BLaER1 (cell line): ENCODE measurements around the gene AGPAT4.

Experiments
- H3K27ac ChIP-seq: shearing (Covaris generic); formaldehyde crosslinking; 2 replicates; pipeline ENCODE4 v1.8.1; 2022
- H3K27me3 ChIP-seq: shearing (Covaris generic); formaldehyde crosslinking; 2 replicates; pipeline ENCODE4 v1.8.1; 2022
- H3K36me3 ChIP-seq: shearing (Covaris generic); formaldehyde crosslinking; 2 replicates; pipeline ENCODE4 v1.8.1; 2022
- H3K4me1 ChIP-seq: shearing (Covaris generic); formaldehyde crosslinking; 2 replicates; pipeline ENCODE4 v1.8.1; 2022
- H3K4me2 ChIP-seq: shearing (Covaris generic); formaldehyde crosslinking; 2 replicates; pipeline ENCODE4 v1.8.1; 2022
- H3K4me3 ChIP-seq: shearing (Covaris generic); formaldehyde crosslinking; 2 replicates; pipeline ENCODE4 v1.8.1; 2022
- H3K9ac ChIP-seq: shearing (Covaris generic); formaldehyde crosslinking; 2 replicates; pipeline ENCODE4 v1.8.1; 2022
- H3K9me3 ChIP-seq: shearing (Covaris generic); formaldehyde crosslinking; 2 replicates; pipeline ENCODE4 v1.8.1; 2022
- H4K20me1 ChIP-seq: shearing (Covaris generic); formaldehyde crosslinking; 2 replicates; pipeline ENCODE4 v1.8.1; 2022
- Cebpa-rat ChIP-seq: shearing (Covaris generic); IDR thresholded peaks from 2 replicates; pipeline ENCODE4 v1.8.1; 2022

The AGPAT4 gene

DNA sequence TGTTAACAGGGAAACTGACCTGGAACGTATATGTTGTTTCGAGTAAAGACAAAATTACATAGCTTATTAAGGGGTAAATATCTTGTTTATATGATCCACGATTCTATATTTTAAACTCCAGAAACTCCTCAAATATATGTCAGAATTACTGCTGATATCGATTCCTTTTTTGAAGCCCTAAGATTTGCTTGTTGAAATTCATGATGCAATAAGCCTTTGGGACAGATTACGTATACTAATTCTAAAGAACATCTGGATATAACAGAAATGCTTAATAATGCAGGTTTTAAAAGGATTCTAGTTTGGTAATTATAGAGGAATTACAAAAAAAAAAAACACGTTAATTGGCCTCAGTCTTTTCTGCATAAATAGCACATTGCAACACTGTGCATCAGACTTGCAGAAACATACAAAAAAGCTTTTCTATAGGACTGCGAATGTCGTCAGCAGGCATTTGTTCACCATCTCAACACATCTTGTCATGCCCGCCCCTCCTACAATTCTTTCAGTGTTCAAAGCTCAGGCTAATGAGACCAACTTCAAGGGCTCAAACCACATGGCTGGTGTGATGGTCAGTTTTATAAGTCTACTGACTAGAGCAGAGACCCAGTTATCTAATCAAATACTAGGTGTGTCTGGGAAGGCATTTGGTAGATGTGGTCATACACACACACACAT is 74.9 kb downstream of the AGPAT4 start:
- H4K20me1 ChIP-seq = peaks cover 5% of the 10 kb centered on the region; the same call in 1 of the 2 replicates
- 0 out of 2 replicates have a peak, but pooled peaks cover 3% of the 10 kb centered on the region for H3K9me3 ChIP-seq
- H3K4me1 ChIP-seq = peaks cover 35% of the 10 kb centered on the region
- H3K27ac ChIP-seq = no peak overlapping the region
- no peak overlapping the region for H3K9ac ChIP-seq
- no peaks in the 10 kb centered on the region; the same call in 1 of the 2 replicates for H3K36me3 ChIP-seq
- no peak overlapping the region for H3K4me3 ChIP-seq
- no peak overlapping the region for H3K4me2 ChIP-seq
- no peak for TF ChIP-seq Cebpa-rat
- H3K27me3 ChIP-seq = no peaks in the 10 kb centered on the region

DNA sequence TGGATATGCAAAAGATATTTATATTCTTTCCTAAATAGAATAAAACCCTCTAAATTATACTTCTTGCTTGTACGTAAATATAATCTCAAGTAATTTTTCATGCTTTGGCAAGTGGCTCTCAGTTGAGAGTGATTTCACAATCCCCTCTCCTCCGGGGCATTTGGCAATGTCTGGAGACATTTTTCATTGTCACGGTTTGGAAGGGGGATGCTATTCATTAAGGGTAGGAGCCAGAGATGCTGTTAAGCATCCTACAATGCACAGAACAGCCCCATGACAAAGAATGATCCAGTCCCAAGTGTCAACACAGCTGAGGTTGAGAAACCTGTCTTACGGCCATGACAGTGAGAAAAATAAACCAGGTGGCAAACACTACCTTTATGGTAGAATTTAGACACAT is 75.7 kb downstream of the AGPAT4 start:
- no peak overlapping the region for H3K27ac ChIP-seq

DNA sequence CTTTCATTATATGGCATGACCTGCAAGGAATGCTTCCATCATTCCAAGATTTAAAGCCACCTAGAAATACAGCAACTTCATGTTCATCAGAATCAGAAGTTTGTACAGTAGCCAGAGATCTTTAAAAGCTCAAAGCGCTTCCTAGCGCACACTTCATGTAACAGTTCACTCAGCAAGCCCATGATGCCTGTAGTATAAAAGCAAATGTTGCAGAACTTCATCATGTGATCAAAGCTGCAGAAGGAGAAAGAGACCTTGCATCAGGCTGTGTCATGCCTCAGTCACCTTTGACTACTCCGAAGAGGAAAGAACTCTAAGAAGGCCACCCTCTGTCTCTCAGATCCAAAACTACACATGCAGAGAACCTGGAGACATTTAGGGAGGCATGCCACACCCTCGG is 78.5 kb downstream of the AGPAT4 start:
- Histone ChIP-seq H3K36me3 (no peaks in the 10 kb centered on the region), H3K9ac (no peak overlapping the region), H3K4me2 (no peak overlapping the region), H3K4me3 (no peak overlapping the region), H4K20me1 (peaks cover 3% of the 10 kb centered on the region; the same call in 1 of the 2 replicates), H3K27ac (no peak overlapping the region), H3K4me1 (peaks cover 10% of the 10 kb centered on the region; the same call in 1 of the 2 replicates), H3K9me3 (peaks cover 16% of the 10 kb centered on the region), H3K27me3 (no peaks in the 10 kb centered on the region)
- no peak for TF ChIP-seq Cebpa-rat

More for the DNA sequence above, 75.7 kb downstream of the AGPAT4 start:
- H3K36me3 ChIP-seq = no peaks in the 10 kb centered on the region; the same call in 1 of the 2 replicates
- H3K4me3 ChIP-seq = no peak overlapping the region
- H3K4me1 ChIP-seq = peaks cover 35% of the 10 kb centered on the region
- H3K9me3 ChIP-seq = peaks cover 4% of the 10 kb centered on the region
- no peak overlapping the region for H3K9ac ChIP-seq
- TF ChIP-seq Cebpa-rat = no peak
- H3K4me2 ChIP-seq = no peak overlapping the region
- no peaks in the 10 kb centered on the region for H3K27me3 ChIP-seq
- H4K20me1 ChIP-seq = peaks cover 5% of the 10 kb centered on the region; the same call in 1 of the 2 replicates

DNA sequence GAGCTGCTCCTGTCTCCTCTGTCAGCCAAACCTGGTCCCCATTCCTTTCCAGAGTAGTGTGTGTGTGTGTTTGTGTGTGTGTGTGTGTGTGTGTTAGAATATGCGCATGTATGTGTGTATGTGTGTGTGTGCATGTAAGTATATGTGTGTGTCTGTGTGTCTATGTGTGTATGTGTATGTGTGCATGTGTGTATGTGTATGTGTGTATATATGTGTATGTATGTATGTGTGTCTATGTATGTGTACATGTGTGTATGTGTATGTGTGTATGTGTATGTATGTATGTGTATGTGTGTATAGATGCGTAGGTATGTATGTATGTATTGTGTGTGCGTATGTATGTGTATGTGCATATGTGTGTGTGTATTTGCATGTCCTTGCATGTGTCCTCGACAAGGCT is 79.5 kb downstream of the AGPAT4 start:
- TF ChIP-seq Cebpa-rat = no peak
- Histone ChIP-seq H3K4me1 (no peaks in the 10 kb centered on the region; the same call in 1 of the 2 replicates), H3K27me3 (no peaks in the 10 kb centered on the region), H3K36me3 (0 out of 2 replicates have a peak, but pooled peaks cover 3% of the 10 kb centered on the region), H3K4me2 (no peak overlapping the region), H3K27ac (no peak overlapping the region), H4K20me1 (no peaks in the 10 kb centered on the region), H3K4me3 (no peak overlapping the region), H3K9ac (no peak overlapping the region), H3K9me3 (peaks cover 16% of the 10 kb centered on the region)

DNA sequence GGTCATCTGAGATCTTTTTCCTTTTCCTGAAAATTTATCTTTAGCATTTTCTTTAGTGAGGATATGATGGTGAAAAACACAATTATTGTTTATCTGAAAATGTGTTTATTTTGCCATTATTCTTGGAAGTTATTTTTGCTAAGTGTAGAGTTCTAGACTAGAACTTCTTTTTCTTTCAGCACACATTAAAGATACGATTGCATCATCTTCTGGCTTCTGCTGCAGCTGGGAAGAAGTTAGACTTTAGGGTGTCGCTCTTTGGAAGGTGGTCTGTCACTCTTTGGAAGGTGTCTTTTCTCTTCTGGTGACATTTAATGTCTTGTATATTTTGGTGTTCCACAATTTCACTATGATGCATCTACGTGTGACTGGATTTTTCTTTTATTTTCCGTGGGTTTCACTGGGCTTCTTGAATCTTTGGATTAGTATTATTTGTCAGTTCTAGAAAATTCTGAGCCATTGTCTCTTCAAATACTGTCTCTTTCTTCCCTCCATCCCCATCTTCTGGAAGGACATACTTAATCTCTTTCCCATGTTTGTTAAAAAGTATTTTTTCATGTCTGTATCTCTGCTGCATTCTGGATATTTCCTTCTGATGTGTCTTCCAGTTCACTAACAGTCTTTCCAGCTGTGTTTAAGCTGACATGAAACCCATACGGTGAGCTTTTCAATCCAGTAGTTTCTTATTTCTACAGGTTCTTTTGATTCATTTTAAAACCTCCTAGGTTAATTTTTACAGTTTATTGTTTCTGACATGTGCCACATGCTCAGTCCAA is 81.0 kb downstream of the AGPAT4 start:
- no peak for TF ChIP-seq Cebpa-rat
- H3K4me1 ChIP-seq = no peaks in the 10 kb centered on the region
- no peaks in the 10 kb centered on the region for H3K27me3 ChIP-seq
- no peak overlapping the region for H3K4me2 ChIP-seq
- H3K4me3 ChIP-seq = no peak overlapping the region
- H3K27ac ChIP-seq = no peak overlapping the region
- no peaks in the 10 kb centered on the region for H4K20me1 ChIP-seq
- no peak overlapping the region for H3K9ac ChIP-seq
- H3K36me3 ChIP-seq = 0 out of 2 replicates have a peak, but pooled peaks cover 6% of the 10 kb centered on the region
- H3K9me3 ChIP-seq = peaks cover 16% of the 10 kb centered on the region

DNA sequence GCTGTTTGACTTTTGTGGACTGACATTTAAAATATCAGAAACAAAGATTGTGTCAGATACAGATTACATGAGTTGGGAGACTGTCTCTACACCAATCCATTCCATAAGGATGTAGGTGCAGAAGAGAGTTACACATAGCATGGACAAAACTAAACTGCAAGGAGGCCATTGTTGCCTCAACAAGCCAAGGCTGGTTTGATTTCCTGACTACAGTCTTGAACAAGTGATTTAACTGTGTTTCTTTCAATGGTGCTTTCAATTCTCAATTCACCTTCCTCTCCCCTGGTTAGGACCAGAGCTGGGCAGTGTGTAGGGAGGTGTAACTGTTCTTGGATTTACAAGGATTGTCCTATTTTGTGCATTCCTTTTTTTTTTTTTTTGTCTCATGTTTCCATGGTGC is 82.2 kb downstream of the AGPAT4 start:
- Histone ChIP-seq H4K20me1 (no peaks in the 10 kb centered on the region), H3K4me2 (no peak overlapping the region), H3K4me1 (no peaks in the 10 kb centered on the region), H3K36me3 (0 out of 2 replicates have a peak, but pooled peaks cover 6% of the 10 kb centered on the region), H3K27ac (no peak overlapping the region), H3K27me3 (no peaks in the 10 kb centered on the region), H3K9me3 (peaks cover 16% of the 10 kb centered on the region), H3K4me3 (no peak overlapping the region), H3K9ac (no peak overlapping the region)
- TF ChIP-seq Cebpa-rat = no peak

DNA sequence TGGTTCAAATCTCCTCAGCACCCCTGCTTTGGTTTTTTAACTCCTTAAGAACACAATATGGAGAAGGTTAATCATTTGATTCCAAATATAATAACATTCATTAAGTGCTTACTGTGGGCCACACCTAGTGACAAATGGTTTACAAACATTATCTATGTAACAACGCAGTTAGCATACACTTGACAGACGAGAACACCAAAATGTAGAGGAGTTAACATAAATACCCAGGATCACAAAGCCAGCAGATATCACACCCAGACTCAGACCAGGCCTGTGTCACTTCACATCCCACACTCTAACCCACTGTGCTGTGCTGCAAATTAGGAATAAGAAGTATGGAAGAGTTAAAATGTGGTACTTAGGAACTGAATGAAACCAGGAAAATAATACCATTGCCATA is 82.9 kb downstream of the AGPAT4 start:
- H3K4me1 ChIP-seq = no peaks in the 10 kb centered on the region
- no peaks in the 10 kb centered on the region for H3K27me3 ChIP-seq
- TF ChIP-seq Cebpa-rat = no peak
- peaks cover 13% of the 10 kb centered on the region; the same call in 1 of the 2 replicates for H3K36me3 ChIP-seq
- no peak overlapping the region for H3K9ac ChIP-seq
- no peak overlapping the region for H3K4me2 ChIP-seq
- no peaks in the 10 kb centered on the region for H4K20me1 ChIP-seq
- H3K4me3 ChIP-seq = no peak overlapping the region
- peaks cover 16% of the 10 kb centered on the region for H3K9me3 ChIP-seq
- H3K27ac ChIP-seq = no peak overlapping the region

DNA sequence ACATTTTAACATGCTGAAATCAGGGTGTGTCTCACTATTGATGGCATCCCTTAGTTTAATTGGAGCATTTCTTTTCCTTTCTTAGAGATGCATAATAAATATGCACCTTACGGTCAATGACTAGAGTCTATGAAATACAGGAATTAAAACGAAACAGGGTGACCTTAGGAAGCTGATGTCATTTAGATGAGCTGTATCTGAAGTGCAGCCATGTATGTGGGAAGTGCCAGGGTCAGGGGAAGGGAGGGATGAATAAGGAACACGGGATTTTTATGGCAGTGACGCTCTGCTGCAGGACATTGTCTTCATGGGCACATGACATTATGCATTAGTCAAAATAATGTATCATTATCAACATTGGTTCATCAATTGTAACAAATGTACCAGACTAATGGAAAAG is 84.0 kb downstream of the AGPAT4 start:
- Histone ChIP-seq H4K20me1 (no peaks in the 10 kb centered on the region), H3K9ac (no peak overlapping the region), H3K4me2 (no peak overlapping the region), H3K4me1 (no peaks in the 10 kb centered on the region), H3K27me3 (no peaks in the 10 kb centered on the region), H3K4me3 (no peak overlapping the region), H3K27ac (no peak overlapping the region), H3K9me3 (peaks cover 16% of the 10 kb centered on the region), H3K36me3 (peaks cover 14% of the 10 kb centered on the region; the same call in 1 of the 2 replicates)
- no peak for TF ChIP-seq Cebpa-rat

DNA sequence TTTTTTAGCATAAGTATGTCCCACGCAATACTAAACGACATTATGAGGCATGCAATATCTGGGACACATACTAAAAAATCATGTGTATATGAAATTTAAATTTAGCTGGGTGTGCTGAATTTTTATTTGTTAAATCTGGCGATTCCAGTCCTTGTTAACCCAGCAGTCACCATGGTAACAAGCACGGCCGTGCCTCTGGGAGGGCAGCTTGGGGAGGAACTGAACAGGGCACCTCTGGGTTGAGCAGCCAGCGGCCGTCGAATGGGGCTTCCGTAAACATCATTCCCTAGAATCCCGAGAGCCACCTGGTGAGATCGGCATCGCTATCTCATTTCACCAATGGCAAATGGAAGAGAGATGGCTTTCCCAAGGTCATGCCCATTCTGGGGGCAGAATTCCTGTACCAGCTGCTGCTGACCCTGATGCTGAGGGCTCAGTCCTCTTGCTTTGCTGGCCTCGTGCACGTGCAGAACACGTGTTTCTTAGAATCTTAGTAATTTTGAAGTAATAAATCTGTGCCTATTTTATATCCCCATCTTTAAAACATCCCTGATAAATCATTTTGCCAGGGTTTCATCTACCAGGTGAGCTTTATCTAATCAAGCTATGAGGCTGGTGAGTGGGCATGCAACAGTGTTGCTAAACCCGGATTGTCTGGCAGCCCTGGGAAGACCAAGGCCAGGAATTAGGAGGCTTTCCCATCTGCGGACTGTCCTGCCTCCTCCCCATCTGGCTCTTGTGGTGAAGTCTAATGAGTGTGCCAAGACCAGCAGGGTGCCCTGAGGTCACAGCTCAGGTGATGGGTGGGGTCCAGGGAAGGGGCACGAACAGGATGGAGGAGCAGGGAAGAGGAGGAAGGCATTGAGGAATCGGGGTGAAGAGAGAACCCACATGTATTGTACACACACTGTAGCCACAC is 85.1 kb downstream of the AGPAT4 start:
- H3K9ac ChIP-seq = no peak overlapping the region
- peaks cover 16% of the 10 kb centered on the region for H3K9me3 ChIP-seq
- H3K4me2 ChIP-seq = no peak overlapping the region
- H3K4me3 ChIP-seq = no peak overlapping the region
- H3K36me3 ChIP-seq = peaks cover 14% of the 10 kb centered on the region; the same call in 1 of the 2 replicates
- no peak for TF ChIP-seq Cebpa-rat
- H3K4me1 ChIP-seq = no peaks in the 10 kb centered on the region
- H3K27ac ChIP-seq = no peak overlapping the region
- H3K27me3 ChIP-seq = no peaks in the 10 kb centered on the region
- H4K20me1 ChIP-seq = no peaks in the 10 kb centered on the region
